ENCODE measurements around the gene DPH5.

DPH5 gene

DNA sequence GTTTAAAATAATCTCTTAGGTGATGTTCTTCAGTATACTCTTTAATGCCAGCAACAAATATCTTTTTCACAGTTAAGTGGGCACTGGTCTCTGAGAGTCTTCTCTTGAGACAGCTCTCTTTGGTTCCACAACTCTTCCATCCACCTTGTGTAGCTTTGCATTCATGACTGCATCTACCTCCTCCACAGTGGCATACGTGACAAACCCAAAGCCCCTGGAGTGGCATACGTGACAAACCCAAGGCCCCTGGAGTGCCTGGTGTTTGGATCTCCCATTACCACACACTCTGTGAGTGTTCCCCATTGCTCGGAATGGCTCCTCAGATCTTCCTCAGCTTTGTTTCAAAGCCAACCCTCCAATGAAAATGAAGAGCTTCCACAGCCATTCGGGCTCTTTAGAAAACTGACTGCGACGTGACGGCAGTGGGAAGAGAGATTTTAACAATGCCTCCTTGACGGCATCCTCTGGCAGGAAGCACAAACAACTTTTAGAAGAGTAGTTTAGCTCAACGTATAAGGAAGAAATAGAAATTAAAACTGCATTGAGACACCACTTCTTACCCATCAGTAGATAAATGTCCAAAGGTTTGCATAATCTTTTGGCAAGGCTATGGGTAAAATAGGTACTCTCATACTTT is 83.9 kb downstream of the DPH5 start:
- DNase-seq (ENCODE audit: low spot score): no peak

- no peak for DNase-seq (ENCODE audit: low spot score)
Observed at GRCh38 chr1:100941098-100941527, 84.5 kb downstream of the DPH5 start.

Data from cerebellar cortex (tissue), 1 donor.